ENCODE data around the gene BCL2L12. TPM values are rescaled to one million over a fixed set of nuclear protein-coding genes. Genes with fewer than 3 reads are reported as not detected.

Gene BCL2L12
- total RNA-seq, 1 donor from 2014 or later = 14.7 TPM

- intact Hi-C loops (cut with DNase I) = no loop called here
- peaks cover 42% of the 10 kb centered on the region for H3K4me1 ChIP-seq
- peaks cover 0 to 55% of the 10 kb centered on the region in 2 donors for H3K36me3 ChIP-seq
These were observed 16.1 kb downstream of the BCL2L12 start for GRCh38 chr19:49681830-49682229.

GRCh38 chr19:49682274-49682673 is 16.5 kb downstream of the BCL2L12 start:
- no peaks in the 10 kb centered on the region for H3K27me3 ChIP-seq
- H3K36me3 ChIP-seq = peaks cover 0 to 58% of the 10 kb centered on the region in 2 donors
- no peaks in the 10 kb centered on the region for H3K9me3 ChIP-seq
- no peak overlapping the region for H3K4me3 ChIP-seq
- intact Hi-C loops (cut with DNase I) = no loop called here
- no peak for TF ChIP-seq POLR2AphosphoS5 (IDR thresholded peaks at IDR 0.05; ENCODE audit: insufficient read depth in 1 of 2, low read depth in 1 of 2)
- no peak for TF ChIP-seq CTCF (IDR thresholded peaks at IDR 0.05)
- no peak for TF ChIP-seq POLR2A (IDR thresholded peaks at IDR 0.05)
- H3K4me1 ChIP-seq = peaks cover 42% of the 10 kb centered on the region
- no peak overlapping the region for H3K27ac ChIP-seq
- DNase-seq (ENCODE audit: extremely low spot score in 2 of 2) = no peak

More at GRCh38 chr19:49681830-49682229, 16.1 kb downstream of the BCL2L12 start:
- no peaks in the 10 kb centered on the region for H3K27me3 ChIP-seq
- H3K9me3 ChIP-seq = no peaks in the 10 kb centered on the region
- TF ChIP-seq CTCF (IDR thresholded peaks at IDR 0.05) (no peak), POLR2A (IDR thresholded peaks at IDR 0.05) (no peak), POLR2AphosphoS5 (IDR thresholded peaks at IDR 0.05; ENCODE audit: insufficient read depth in 1 of 2, low read depth in 1 of 2) (no peak)
- no peak for DNase-seq (ENCODE audit: extremely low spot score in 2 of 2)
- H3K27ac ChIP-seq = no peak overlapping the region
- no peak overlapping the region for H3K4me3 ChIP-seq

GRCh38 chr19:49683814-49684250 is 18.1 kb downstream of the BCL2L12 start:
- intact Hi-C loops (cut with DNase I) = no loop called here

DNA sequence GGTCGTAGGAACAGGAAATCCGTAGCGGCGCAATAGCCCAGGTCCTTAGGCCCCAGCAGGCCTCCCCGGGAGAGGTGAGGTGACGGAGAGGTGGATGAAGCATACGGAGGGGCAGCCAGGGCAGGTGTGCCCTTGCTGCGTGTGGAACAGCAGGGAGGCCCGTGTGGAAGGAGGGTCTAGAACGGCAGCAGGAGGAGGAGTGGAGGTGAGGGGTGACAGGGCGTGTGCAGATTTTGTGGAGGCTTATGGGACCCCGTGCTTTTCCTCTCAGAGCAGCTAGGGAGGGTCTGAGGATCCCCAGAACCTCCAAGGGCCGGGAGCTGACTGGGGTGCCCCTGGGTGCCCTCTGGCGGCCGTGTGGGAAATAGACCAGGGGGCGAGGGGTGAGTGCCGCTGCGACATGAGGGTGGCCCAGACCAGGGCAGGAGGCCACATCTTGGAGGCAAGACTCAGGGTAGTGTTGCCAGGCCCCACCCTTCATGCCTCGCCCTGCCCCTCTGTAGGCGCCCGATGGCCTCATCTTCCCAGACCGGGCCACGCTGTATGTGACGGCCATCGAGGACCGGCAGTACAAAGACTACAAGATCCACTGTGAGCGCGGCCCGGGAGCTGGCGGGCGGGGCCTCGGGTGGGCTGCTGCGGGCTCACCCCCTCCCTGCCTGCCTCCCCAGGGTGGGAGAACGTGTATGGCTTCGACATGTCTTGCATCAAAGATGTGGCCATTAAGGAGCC is 18.7 kb downstream of the BCL2L12 start:
- TF ChIP-seq POLR2AphosphoS5 (IDR thresholded peaks at IDR 0.05; ENCODE audit: insufficient read depth in 1 of 2, low read depth in 1 of 2) (no peak), CTCF (IDR thresholded peaks at IDR 0.05) (no peak), POLR2A (IDR thresholded peaks at IDR 0.05) (no peak)
- Histone ChIP-seq H3K36me3 (peaks cover 0 to 58% of the 10 kb centered on the region in 2 donors), H3K4me3 (no peak overlapping the region), H3K4me1 (peaks cover 27% of the 10 kb centered on the region), H3K9me3 (no peaks in the 10 kb centered on the region), H3K27me3 (no peaks in the 10 kb centered on the region), H3K27ac (no peak overlapping the region)
- intact Hi-C loops (cut with DNase I) = no loop called here
- DNase-seq (ENCODE audit: extremely low spot score in 2 of 2) = no peak

More at GRCh38 chr19:49683814-49684250, 18.1 kb downstream of the BCL2L12 start:
- no peaks in the 10 kb centered on the region for H3K27me3 ChIP-seq
- no peak overlapping the region for H3K27ac ChIP-seq
- no peaks in the 10 kb centered on the region for H3K9me3 ChIP-seq
- no peak overlapping the region for H3K4me3 ChIP-seq
- H3K36me3 ChIP-seq = peaks cover 0 to 58% of the 10 kb centered on the region in 2 donors
- DNase-seq (ENCODE audit: extremely low spot score in 2 of 2) = no peak
- TF ChIP-seq POLR2A (IDR thresholded peaks at IDR 0.05) = no peak
- no peak for TF ChIP-seq POLR2AphosphoS5 (IDR thresholded peaks at IDR 0.05; ENCODE audit: insufficient read depth in 1 of 2, low read depth in 1 of 2)
- no peak for TF ChIP-seq CTCF (IDR thresholded peaks at IDR 0.05)
- peaks cover 29% of the 10 kb centered on the region for H3K4me1 ChIP-seq

GRCh38 chr19:49684983-49685553 is 19.3 kb downstream of the BCL2L12 start:
- TF ChIP-seq POLR2AphosphoS5 (IDR thresholded peaks at IDR 0.05; ENCODE audit: insufficient read depth in 1 of 2, low read depth in 1 of 2) (no peak), POLR2A (IDR thresholded peaks at IDR 0.05) (no peak)
- Histone ChIP-seq H3K27me3 (no peaks in the 10 kb centered on the region), H3K4me3 (no peak overlapping the region), H3K4me1 (peaks cover 27% of the 10 kb centered on the region), H3K9me3 (no peaks in the 10 kb centered on the region), H3K27ac (no peak overlapping the region), H3K36me3 (peaks cover 0 to 58% of the 10 kb centered on the region in 2 donors)
- intact Hi-C loops (cut with DNase I) = no loop called here
- DNase-seq (ENCODE audit: extremely low spot score in 2 of 2) = no peak

Measured in vagina (tissue), 2 donors.